ENCODE measurements around the gene IFI6.
"Not testable (repeated sequence)": the region's sequence is repeated elsewhere in the genome, so short reads cannot be mapped to it uniquely, and the experiment has no call there.

The IFI6 gene, protein sequence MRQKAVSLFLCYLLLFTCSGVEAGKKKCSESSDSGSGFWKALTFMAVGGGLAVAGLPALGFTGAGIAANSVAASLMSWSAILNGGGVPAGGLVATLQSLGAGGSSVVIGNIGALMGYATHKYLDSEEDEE

DNA sequence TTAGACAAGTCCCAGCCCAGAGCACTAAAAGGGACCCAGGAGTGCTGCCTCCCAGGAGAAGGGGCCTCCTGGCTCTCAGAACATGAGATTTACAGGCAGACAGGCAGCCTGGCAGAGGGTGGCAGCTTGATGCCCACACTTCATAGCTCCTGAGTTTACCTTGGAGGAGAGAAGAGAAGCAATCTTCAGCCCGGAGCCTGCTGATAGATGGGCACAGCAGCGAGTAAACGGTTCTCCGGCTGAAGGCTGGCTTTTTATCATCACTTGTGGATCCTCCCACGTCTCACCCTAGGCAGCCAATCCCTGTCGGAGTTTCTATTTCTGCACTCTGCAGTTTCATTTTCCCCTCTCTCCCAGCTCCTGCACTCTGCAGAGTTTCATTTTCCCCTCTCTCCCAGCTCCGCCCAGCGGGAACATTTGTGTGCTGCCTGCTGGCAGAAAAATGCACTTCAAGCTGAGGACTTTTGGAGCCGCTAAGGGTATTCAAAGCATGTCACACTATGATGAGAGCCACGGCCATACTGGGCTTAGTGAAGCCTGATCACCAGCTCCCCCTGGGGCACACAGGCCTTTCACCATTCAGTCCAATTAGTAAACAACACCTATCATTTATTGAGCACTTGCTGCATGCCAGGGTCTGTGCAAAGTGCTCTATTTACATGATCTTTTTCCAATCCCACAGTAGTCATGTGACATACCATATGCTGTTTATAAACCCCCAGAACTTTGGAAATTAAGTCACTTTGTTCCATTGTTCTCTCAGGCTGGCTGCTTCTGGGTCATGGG, at the start of gene IFI6:
Gene IFI6, minus strand, starts transcription at position 229 of the 786 bp plus-strand sequence. CDS start 2,878 bp downstream, outside the sequence.
- DNase-seq = peak; percentile 96 to 98

DNA sequence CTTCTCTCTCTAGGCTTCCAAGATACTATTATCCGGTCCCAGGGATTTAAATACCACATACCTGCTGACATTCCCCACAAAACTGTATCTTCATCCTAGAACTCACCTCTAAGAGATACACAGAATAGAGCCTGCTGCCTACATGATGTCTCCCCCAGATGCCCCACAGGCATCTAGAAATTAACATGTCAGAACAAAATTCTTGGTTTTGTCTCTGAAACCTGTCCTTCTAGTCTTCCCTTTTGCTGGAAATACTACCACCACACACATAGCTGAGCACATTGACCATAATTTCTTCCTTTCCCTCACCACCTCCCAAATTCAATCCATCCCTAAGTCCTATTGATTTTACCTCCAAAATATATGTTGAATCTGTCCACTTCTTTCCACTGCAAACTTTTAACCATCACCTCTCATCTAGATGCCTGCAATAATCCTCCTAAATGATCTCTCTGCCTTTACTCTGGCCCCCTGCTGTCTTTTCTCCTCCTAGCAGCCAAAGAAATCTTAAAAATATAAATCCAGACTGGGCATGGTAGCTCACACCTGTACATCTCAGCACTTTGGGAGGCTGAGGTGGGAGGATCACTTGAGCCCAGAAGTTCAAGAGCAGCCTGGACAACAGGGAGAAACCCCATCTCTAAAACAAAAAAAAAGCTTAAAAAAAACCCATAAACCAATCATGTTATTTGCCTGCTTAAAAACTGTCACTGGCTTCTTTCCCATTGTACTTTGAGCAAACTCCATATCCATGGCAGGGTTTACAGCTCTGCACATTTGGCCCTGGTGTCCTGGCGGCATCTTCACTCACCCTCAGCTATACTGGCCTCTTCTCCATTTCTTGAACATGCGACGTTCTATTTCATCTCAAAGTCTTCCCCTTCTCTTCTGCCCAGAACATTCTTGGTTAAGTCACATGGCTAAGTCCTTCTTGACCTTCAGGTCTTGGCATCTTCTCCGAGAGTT, 47.6 kb upstream of the IFI6 start:
- no peak for DNase-seq

DNA sequence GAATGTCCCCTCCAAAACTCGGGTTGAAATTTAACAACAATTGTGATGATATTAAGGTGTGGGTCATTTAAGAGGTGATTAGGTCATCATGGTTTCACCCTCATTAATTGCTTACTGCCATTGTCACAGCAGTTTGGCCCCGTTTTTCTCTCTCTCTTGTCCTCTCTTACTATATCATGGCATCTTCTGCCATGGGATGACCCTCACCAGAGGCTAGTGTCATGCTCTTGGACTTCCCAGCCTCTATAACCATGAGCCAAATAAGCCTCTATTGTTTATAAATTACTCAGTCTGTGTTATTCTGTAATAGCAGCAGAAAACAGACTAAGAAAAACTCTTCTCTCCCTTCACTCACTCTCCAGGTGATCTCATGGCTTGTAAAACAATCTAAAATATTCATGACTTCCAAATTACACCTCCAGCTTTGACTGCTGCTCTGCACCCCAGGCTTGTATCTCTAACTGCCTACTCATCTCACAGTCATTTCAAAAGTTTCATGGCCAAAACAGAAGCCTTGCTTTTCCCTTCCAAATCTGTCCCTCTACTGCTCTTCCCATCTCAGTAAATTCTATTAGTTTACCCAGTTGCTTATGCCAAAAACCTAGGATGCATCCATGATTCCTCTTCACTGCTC, 44.4 kb upstream of the IFI6 start:
- no peak for DNase-seq

DNA sequence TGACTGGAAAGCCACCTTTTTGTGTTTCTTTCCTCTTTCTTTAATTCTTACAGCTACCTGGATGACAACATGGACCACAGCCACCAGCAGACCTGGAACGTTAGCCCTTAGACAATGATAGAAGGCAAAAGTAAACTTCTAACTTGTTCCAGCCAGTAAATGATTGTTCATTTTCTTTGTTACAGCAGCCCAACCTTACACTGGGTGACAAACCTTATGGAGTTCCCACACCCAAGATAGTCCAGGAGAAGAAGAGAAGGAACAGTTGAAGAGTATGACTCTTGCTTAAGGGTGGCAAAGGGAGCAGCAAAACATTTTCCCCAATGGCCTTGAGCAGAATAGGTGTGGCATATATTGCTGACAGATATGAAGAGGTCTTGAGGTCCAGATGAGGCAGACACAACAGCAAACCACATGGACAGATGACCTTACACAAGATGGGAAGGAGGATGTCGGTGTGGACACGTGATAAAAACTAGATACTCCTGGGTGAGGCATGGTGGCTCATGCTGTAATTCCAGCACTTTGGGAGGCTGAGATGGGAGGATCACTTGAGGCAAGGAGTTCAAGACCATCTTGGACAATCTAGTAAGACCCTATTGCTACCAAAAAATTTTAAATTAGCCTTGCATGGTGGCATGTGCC, 42.0 kb upstream of the IFI6 start:
- no peak for DNase-seq

DNA sequence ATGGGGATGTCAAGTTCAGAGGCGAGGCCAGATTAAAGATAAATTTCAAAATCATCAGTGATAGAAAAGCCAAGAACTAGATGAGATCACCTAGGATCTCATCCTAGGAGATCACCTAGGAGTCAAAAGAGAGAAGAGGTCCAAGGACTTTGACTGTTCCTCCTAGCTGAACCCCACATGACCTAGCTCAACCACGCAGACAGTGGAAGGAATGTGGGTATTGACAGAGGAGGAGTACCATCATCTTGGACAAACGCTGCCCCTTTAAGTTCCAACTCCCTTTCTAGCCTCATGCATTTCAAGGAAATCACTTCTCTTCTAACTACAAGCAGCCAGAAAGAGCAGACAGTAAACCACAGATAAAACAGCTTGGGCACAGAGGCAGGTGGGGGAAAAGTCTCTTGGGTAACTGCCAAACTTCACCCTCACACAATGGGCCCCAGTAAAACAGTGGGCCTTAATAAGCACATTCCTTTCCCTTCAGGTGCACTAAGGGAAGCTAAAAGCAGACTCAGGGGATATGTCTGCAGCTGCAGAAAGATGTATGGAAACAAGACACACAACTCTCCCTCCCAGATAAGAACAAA, 41.2 kb upstream of the IFI6 start:
- DNase-seq = no peak

DNA sequence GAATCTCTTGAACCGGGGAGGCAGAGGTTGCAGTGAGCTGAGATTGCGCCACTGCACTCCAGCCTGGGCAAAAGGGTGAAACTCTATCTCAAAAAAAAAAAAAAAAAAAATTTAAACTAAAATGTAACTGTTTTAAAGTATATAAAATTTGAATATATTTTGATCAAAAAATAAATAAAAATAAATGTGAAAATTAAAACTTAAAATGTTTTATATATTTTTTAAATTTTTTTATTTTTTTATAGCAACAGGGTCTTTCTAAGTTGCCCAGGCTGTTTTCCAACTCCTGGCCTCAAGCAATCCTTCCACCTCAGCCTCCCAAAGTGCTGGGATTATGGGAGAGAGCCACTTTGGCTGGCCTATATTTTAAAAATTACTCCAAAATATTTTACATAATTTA, 38.6 kb upstream of the IFI6 start:
- DNase-seq = no peak

DNA sequence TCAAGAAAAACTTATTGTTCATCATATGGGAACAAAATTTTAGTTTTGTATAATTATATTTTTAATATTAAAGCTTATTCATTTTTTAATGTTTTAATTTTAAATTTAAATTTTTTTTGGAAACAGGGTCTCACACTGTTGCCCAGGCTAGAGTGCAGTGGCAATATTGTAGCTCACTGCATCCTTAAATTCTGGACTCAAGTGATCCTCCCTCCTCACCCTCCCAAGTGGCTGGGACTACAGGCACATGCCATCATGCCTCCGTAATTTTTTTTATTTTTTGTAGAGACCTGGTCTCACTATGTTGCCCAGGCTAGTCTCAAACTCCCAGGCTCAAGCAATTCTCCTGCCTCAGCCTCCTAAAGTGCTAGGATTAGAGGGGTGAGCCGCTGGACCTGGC, 33.6 kb upstream of the IFI6 start:
- DNase-seq = no peak

DNA sequence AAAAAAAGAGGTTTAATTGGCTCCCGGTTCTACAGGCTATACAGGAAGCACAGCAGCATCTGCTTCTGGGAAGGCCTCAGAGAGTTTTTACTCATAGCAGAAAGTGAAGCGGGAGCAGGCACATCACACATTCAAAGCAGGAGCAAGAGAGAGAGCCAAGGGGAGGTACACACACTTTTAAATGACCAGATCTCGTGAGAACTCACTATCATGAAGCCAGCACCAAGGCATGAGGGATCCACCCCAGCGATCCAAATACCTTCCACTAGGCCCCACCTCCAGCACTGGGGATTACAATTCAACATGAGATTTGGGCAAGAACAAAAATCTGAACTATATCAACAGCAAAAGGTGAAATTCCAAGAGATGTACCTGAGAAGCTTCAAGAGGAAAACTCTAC, 33.0 kb upstream of the IFI6 start:
- no peak for DNase-seq

DNA sequence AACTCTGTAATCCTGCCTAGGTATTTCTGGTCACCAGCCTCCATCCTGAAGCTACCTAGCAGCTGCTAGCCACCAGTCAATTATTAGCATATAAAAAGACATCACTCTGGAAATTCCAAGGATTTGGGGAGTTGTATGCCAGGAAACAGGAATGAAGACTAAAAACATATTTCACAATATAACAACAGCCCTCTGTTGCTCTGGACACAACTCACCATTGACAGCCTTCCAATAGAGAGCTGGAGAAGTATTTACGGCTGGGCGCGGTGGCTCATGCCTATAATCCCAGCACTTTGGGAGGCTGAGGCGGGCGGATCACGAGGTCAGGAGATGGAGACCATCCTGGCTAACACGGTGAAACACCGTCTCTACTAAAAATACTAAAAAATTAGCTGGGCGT, 24.8 kb upstream of the IFI6 start:
- not testable (repeated sequence) for DNase-seq

DNA sequence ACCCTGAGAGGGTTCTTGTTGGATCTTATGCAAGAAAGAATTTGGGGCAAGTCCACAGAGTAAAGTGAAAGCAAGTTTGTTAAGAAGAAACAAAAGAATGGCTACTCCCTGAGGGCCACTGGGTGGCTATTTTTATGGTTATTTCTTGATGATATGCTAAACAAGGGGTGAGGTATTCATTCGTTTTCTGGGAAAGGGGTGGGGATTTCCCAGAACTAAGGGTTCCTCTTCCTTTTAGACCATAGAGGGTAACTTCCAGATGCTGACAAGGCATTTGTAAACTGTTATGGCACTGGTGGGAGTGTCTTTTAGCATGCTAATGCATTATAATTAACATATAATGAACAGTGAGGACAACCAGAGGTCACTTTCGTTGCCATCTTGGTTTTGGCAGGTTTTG, 18.2 kb upstream of the IFI6 start:
- DNase-seq = peak; percentile 55 to 60

DNA sequence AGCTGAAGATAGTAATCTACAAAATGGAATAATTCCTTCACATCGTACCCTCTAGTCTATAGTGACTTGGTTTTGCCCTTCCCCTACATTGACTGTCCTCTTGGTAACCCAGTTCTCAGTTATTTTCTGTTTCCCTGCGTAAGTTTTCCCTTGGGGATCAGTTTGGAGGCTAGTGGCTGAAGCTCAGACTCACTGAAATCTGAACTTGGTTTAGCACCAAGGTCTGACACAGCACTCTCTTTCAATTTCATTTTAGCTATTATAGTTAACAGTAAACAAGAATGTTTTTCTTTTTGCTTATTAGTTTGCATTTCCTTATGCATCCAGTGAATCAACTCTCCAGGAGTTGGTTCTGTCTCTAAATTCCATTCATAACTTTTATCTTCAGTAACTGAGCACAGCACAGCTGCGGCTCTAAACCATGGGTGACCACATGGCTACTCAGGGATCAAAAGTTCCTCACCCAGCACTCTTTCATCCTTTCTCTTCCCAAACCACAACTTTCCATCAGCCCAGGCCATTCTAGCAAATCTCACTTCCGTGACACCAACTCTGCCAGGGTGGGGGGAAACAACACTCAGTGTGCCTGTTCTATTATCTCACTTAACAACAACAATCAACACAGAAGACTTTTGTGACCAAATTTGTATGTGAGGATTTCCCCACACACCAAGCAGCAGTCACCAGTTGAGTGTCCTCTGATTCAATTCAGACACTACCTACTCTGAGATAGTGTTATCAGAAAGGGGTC, 17.6 kb upstream of the IFI6 start:
- DNase-seq = no peak

DNA sequence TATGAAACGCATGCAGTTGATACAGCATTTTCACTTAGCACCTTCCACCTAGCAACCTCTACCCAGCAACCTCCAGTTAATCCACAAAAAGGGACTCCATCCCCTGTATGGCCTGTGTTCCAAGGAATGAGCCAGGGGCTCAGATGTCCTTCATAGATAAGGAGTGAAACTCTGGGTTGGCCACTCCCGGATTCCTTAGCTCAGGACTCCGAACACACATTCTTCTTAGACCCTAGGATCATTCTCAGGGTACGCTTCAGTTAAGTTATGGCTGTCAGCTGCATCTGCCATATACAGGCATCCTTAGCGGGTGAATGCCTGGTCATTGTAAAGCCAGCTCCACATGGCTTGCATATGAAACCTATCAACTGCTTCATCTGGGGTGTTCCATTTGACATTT, 15.9 kb upstream of the IFI6 start:
- DNase-seq = no peak

DNA sequence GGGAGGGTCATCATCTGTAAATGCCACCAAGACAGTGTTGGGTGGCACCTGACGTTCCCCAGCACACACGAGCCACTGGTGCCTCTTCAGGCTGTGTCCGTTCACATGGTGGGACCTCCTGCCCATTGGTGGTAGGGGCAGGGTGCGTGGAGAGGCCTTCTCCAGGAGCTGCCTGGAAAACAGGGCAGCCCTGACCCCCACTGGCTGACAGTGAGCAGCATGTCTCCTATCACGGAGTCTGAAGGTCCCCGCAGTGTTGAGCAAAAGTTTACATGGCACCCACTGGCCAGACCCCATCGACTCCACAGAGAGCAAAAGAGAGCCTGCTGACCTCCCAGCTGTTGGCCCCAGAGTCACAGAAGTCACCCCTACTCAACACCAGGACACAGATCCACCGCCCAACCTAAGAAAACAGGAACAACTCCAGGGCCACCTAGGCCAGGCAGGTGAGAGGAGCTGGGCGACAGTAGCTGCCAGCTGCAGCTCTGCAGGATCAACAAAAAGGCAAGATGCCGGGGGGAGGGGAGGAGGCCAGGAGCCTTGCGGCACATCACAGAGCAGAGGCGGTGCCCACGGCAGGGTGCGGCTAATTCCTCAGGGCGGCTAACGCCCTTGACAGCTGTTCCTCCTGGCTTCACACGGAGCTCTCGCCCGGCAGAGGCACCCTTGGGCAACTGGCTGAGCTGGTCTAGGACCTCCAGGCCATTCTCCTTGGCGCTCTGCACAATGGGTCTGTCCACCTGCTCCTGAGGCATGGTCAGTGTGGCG, 14.4 kb upstream of the IFI6 start:
- no peak for DNase-seq

DNA sequence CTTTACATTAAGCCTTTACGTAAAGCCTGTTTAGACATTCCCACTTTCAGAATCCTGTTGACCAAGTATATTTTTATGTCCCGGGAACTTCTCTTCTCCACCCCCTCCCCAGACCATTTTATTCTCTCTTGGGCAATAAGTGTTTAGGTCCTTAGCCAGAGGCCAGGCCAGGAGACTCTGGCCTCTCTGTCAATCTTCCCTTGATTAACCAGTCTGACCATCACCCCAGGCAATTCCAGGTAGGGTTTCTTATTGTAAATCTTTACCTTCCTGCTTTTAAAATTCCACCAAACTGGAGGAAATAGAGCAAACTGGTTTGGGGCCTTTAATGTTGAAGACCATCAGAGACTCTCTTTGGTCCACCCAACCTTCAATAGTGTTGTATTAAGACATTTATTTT, 12.2 kb upstream of the IFI6 start:
- DNase-seq = no peak

DNA sequence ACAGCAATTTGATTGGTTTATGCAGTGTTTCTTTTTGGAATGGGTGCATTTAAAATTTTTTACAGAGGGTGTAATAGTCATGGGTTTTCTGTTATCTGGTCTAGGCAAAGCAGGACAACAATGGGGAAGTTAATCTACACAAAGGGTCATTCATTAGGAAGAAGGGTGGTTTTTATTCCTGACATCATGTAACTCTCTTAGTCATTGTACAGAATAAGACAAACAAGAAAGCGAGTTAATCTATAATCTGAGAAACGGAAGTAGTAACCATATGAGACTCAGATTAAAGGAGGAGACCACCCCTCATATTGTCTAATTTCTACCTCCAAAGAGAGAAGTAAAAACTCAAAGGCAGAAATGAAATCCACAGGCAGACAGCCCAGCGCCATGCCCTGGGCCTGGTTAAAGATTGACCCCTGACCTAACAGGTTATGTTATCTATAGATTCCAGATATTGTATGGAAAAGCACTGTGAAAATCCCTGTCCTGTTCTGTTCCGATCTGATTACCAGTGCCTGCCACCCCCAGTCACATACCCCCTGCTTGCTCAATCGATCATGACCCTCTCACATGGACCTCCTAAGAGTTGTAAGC, 10.5 kb upstream of the IFI6 start:
- DNase-seq = no peak

DNA sequence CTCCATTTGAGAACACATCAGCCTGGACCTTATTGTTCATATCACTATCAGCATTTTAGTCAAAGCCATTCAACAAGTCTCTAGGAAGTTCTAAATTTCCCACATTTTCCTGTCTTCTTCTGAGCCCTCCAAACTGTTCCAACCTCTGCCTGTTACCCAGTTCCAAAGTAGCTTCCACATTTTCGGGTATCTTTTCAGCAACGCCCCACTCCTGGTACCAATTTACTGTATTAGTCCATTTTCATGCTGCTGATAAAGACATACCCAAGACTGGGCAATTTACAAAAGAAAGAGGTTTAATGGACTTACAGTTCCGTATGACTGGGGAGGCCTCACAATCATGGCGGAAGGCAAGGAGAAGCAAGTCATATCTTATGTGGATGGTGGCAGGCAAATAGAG, 9.6 kb upstream of the IFI6 start:
- DNase-seq = not testable (repeated sequence)

DNA sequence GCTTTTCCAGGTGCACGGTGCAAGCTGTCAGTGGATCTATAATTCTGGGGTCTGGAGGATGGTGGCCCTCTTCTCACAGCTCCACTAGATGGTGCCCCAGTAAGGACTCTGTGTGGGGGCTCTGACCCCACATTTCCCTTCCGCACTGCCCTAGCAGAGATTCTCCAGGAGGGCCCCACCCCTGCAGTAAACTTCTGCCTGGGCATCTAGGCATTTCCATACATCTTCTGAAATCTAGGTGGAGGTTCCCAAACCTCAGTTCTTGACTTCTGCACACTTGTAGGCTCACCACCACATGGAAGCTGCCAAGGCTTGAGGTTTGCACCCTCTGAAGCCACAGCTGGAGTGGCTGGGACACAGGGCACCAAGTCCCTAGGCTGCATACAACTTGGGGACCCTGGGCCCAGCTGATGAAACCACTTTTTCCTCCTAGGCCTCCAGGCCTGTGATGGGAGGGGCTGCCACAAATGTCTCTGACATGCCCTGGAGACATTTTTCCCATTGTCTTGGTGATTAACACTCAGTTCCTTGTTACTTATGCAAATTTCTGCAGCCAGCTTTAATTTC, 8.3 kb upstream of the IFI6 start:
- DNase-seq = not testable (repeated sequence)

DNA sequence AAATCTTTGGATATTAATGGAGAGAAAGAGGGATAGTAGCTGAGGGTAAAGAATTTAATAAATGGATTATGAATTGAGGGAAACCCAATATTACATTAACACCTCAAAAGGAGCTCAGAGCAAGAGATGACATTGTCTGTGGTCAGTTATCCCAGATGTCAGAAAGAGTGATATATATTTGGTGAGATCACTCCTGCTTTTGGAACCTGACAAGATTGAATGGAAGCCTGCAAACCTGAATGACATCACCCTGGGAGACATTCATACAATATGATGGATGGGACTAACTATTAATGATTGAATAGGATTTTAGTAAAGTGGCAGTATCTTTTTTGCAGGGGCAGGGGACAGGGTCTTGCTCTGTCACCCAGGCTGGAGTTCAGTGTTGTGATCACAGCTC, 6.8 kb upstream of the IFI6 start:
- DNase-seq = no peak

DNA sequence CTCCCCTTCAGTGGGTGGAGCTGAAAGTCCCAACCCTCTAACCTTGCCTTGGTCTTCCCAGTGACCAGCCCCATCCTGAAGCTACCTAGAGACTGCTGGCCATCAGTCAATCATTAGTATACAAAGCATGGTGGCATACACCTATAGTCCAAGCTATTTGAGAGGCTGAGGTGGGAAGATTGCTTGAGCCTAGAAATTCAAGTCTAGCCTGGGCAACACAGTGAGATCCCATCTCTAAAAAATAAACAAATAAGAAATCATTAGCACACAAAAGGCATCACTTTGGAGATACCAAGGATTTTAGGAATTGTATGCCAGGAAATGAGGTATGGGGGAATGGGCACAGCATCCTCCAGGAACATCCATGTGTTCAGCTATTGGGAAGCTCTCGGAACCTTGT, 4.4 kb upstream of the IFI6 start:
- DNase-seq = no peak

DNA sequence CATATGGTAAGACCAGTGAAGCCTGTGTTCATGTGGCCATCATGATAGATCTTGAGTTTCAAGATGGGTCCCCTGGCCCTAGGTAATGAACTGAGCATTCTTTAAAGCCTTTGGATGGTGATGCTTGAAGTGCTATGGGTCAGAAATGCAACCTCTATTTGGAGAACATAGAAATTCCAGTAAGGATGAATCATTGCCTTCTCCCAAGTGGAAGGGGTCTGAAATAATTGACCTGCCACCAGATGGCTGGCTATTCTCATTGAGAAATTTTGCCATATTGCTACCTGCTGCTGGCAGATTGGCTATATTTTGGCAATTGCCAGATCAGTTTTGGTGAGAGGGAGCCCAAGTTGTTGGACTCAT, 739 bp upstream of the IFI6 start:
- no peak for DNase-seq

Data from inflammatory macrophage treated with lipopolysaccharide for 1 hour (primary cell).